ENCODE results near the gene RAD18.

DNA sequence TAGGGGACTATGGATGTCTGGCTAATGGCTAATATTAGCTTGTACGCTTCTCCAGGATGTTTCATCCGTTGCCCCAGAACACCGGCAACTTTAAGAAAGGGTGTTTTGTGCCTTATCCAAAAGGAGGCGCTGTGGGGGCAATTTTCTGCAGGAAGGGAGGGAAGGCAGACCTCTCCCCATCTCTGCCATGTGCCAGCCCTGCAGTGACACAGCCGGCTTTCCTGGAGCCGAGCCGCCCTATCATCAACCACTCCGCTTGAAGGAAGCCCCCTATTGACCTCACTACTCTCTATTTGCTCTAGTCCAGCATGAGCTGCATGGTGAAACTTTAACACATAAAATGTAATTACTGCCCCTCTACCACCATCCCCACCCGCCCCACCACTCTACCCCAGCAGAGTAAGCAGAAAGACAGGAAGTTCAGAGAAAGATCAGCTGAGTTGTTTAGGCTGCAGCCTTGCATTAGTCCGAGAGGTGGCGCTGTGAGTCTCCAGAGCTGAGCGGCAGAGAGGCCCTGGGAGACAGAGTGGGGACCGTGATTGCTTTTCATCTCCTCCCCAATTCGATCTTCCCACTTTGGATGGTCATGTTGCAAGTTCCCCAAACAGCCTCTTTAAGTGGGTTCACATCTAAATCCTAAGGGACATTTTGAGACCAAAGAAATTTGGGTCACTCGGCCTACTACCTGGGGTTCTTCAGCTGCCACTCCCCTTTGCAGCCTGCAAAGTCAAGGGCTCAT is 24.5 kb upstream of the RAD18 start:
- no peak for TF ChIP-seq GATA2 (IDR thresholded peaks at IDR 0.05; ENCODE audit: low read depth, low read length)
- TF ChIP-seq GATA3 (IDR thresholded peaks at IDR 0.05; ENCODE audit: low read depth, low read length) = no peak

Data from SH-SY5Y (cell line).